Liver (tissue), 9 donors: ENCODE measurements around the gene HIVEP3. TPM values are rescaled to one million over a fixed set of nuclear protein-coding genes. Genes with fewer than 3 reads are reported as not detected.

ENCODE experiments used
- DNase-seq: peaks from one replicate; pipeline ENCODE4 v3.0.0-alpha.2; 2017; ENCODE audit warnings: low spot score
- H3K27ac ChIP-seq, 2 donors: one replicate each; pipeline ENCODE4 v1.7.0; 2013; ENCODE audit warnings: inconsistent platforms in 2 of 2, low read length in 2 of 2, control low read depth in 1 of 2, low read depth in 1 of 2, mild to moderate bottlenecking in 1 of 2
- H3K27me3 ChIP-seq, 4 donors: one replicate each; pipeline versions ENCODE4 v1.6.1 to v1.7.0; 2013; ENCODE audit warnings: low read length in 3 of 4, inconsistent platforms in 1 of 4, mild to moderate bottlenecking in 1 of 4, moderate library complexity in 1 of 4; ENCODE audit not compliant: control insufficient read depth in 4 of 4, insufficient read depth in 4 of 4
- H3K36me3 ChIP-seq, 4 donors: one replicate each; pipeline versions ENCODE4 v1.6.1 to v1.7.0; 2013; ENCODE audit warnings: low read length in 3 of 4, mild to moderate bottlenecking in 3 of 4, low read depth in 1 of 4, moderate library complexity in 1 of 4; ENCODE audit not compliant: control insufficient read depth in 4 of 4, insufficient read depth in 3 of 4
- H3K4me1 ChIP-seq, 4 donors: one replicate each; pipeline versions ENCODE4 v1.6.1 to v1.7.0; 2013; ENCODE audit warnings: low read length in 3 of 4, mild to moderate bottlenecking in 3 of 4, moderate library complexity in 1 of 4; ENCODE audit not compliant: control insufficient read depth in 4 of 4, insufficient read depth in 4 of 4
- H3K4me3 ChIP-seq, 3 donors: one replicate each; pipeline versions ENCODE4 v1.6.1 to v1.7.0; 2013; ENCODE audit warnings: low read length in 3 of 3, control low read depth in 1 of 3, low read depth in 1 of 3, mild to moderate bottlenecking in 1 of 3
- H3K9ac ChIP-seq, 2 donors: one replicate each; pipeline ENCODE4 v1.7.0; 2013; ENCODE audit warnings: low read length in 2 of 2, mild to moderate bottlenecking in 2 of 2, moderate library complexity in 2 of 2, control low read depth in 1 of 2, low read depth in 1 of 2
- H3K9me3 ChIP-seq, 4 donors: one replicate each; pipeline versions ENCODE4 v1.6.1 to v1.7.0; 2013; ENCODE audit warnings: low read length in 3 of 4; ENCODE audit not compliant: control insufficient read depth in 4 of 4
- ATF3 ChIP-seq: IDR thresholded peaks from 2 replicates; pipeline ENCODE4 v1.6.1; 2016; ENCODE audit warnings: antibody characterized with exemption
- CTCF ChIP-seq: fragments of 150-350 bp; IDR thresholded peaks from 2 replicates; pipeline ENCODE4 v1.5.1; 2017; ENCODE audit warnings: improper control_type of control experiment, low read depth, low read length; ENCODE audit not compliant: missing input control
- EGR1 ChIP-seq, 2 donors: IDR thresholded peaks; 2 replicates each; pipeline ENCODE4 v1.6.1; 2016 to 2018; ENCODE audit warnings: antibody characterized with exemption in 2 of 2, low read depth in 2 of 2
- FOXA1 ChIP-seq: IDR thresholded peaks from 2 replicates; pipeline ENCODE4 v1.6.1; 2016; ENCODE audit warnings: antibody characterized with exemption
- FOXA2 ChIP-seq: IDR thresholded peaks from 2 replicates; pipeline ENCODE4 v1.6.1; 2016; ENCODE audit warnings: antibody characterized with exemption
- HNF4A ChIP-seq, 2 donors: conservative IDR thresholded peaks; 2 replicates each; pipeline ENCODE4 v1.6.1; 2016; ENCODE audit warnings: antibody characterized with exemption in 2 of 2, mild to moderate bottlenecking in 2 of 2
- HNF4G ChIP-seq: IDR thresholded peaks from 2 replicates; pipeline ENCODE4 v1.6.1; 2016; ENCODE audit warnings: antibody characterized with exemption
- JUND ChIP-seq, 2 donors: IDR thresholded peaks; 2 replicates each; pipeline ENCODE4 v1.6.1; 2016; ENCODE audit warnings: antibody characterized with exemption in 2 of 2
- MAX ChIP-seq: IDR thresholded peaks from 2 replicates; pipeline ENCODE4 v1.6.1; 2016; ENCODE audit warnings: antibody characterized with exemption
- RAD21 ChIP-seq, 2 donors: IDR thresholded peaks; 2 replicates each; pipeline ENCODE4 v1.6.1; 2016; ENCODE audit warnings: antibody characterized with exemption in 2 of 2, mild to moderate bottlenecking in 2 of 2
- REST ChIP-seq: IDR thresholded peaks from 2 replicates; pipeline ENCODE4 v1.6.1; 2016; ENCODE audit warnings: antibody characterized with exemption, mild to moderate bottlenecking
- RXRA ChIP-seq, 2 donors: IDR thresholded peaks; 2 replicates each; pipeline ENCODE4 v1.6.1; 2017 to 2018; ENCODE audit warnings: antibody characterized with exemption in 2 of 2, mild to moderate bottlenecking in 1 of 2
- SP1 ChIP-seq: IDR thresholded peaks from 2 replicates; pipeline ENCODE4 v1.6.1; 2018; ENCODE audit warnings: antibody characterized with exemption, mild to moderate bottlenecking
- TAF1 ChIP-seq: conservative IDR thresholded peaks from 2 replicates; pipeline ENCODE4 v1.6.1; 2016; ENCODE audit warnings: antibody characterized with exemption, mild to moderate bottlenecking
- YY1 ChIP-seq: IDR thresholded peaks from 2 replicates; pipeline ENCODE4 v1.6.1; 2016; ENCODE audit warnings: antibody characterized with exemption, mild to moderate bottlenecking
- ZBTB33 ChIP-seq: IDR thresholded peaks from 2 replicates; pipeline ENCODE4 v1.6.1; 2016; ENCODE audit warnings: antibody characterized with exemption
- WGBS: extraction: QIAGEN DNeasy Blood & Tissue Kit; methylation state at CpG from one replicate; pipeline ENCODE4 v1.1.7; 2013; 5-methylcytosine and 5-hydroxymethylcytosine counted together
- polyA plus RNA-seq, 2 donors: library from polyadenylated mRNA; stranded (reverse) in 1 of 2; unstranded in 1 of 2; fragments of 200-250 nt in 1 of 2; fragments of >200 nt in 1 of 2; fragmentation: Nextera tagmentation in 1 of 2; extraction: Ambion mirVana in 1 of 2; gene quantifications; one replicate each; pipeline versions ENCODE4 v1.2.1 to v1.2.3, GENCODE V29; 2013 to 2015
- total RNA-seq, 2 donors: library from RNA; depleted of rRNA; stranded (reverse); fragments of >200 nt; gene quantifications; one replicate each; pipeline ENCODE4 v1.2.3, GENCODE V29; 2014
- donor health status: healthy.
- donor health status: healthy.
- donor health status: healthy.
- donor health status: healthy.
- donor health status: healthy.

The HIVEP3 gene
- total and polyA plus RNA-seq, 4 donors: 0.93 to 1.6 (median 1.4) TPM

GRCh38 chr1:41640141-41640751 is 278.5 kb downstream of the HIVEP3 start:
- Histone ChIP-seq H3K27ac (no peak overlapping the region), H3K9ac (no peak overlapping the region), H3K27me3 (no peaks in the 10 kb centered on the region), H3K4me3 (no peak overlapping the region), H3K4me1 (no peaks in the 10 kb centered on the region), H3K9me3 (no peaks in the 10 kb centered on the region), H3K36me3 (no peaks in the 10 kb centered on the region)
- 85% methylated on average over 12 of the region's 12 CpGs for WGBS
- TF ChIP-seq YY1: no peak
- no peak for TF ChIP-seq EGR1 (IDR thresholded peaks at IDR 0.05; ENCODE audit: low read depth in 2 of 2)
- TF ChIP-seq TAF1: no peak
- TF ChIP-seq CTCF: no peak
- TF ChIP-seq FOXA2: no peak
- no peak for TF ChIP-seq FOXA1
- TF ChIP-seq ZBTB33: no peak
- TF ChIP-seq RAD21 (IDR thresholded peaks at IDR 0.05): no peak
- no peak for TF ChIP-seq JUND (IDR thresholded peaks at IDR 0.05)
- no peak for TF ChIP-seq RXRA (IDR thresholded peaks at IDR 0.05)
- no peak for TF ChIP-seq HNF4A (conservative IDR thresholded peaks at IDR 0.05)
- TF ChIP-seq SP1: no peak
- no peak for DNase-seq

GRCh38 chr1:41639332-41639936 is 279.3 kb downstream of the HIVEP3 start:
- Histone ChIP-seq H3K4me3 (no peak overlapping the region), H3K4me1 (no peaks in the 10 kb centered on the region), H3K27ac (no peak overlapping the region), H3K9ac (no peak overlapping the region), H3K36me3 (no peaks in the 10 kb centered on the region), H3K9me3 (no peaks in the 10 kb centered on the region), H3K27me3 (no peaks in the 10 kb centered on the region)
- WGBS: 83% methylated on average over 10 of the region's 10 CpGs
- no peak for DNase-seq
- TF ChIP-seq ATF3: no peak
- TF ChIP-seq ZBTB33: no peak
- TF ChIP-seq YY1: no peak
- TF ChIP-seq HNF4G: no peak
- no peak for TF ChIP-seq MAX
- TF ChIP-seq FOXA1: no peak
- no peak for TF ChIP-seq REST
